Kidney (tissue), 14 donors: ENCODE measurements around the gene MT3. TPM values are rescaled to one million over a fixed set of nuclear protein-coding genes. Genes with fewer than 3 reads are reported as not detected.

Experiments
- DNase-seq, 5 donors: peaks; one replicate each; pipeline ENCODE4 v3.0.0-alpha.2; 2013 to 2020
- FAIRE-seq: peaks from 2 replicates; lab custom pipeline; 2012; peaks lifted over from hg19 to GRCh38; lab: Jason Lieb, UNC
- H3K27ac ChIP-seq, 2 donors: one replicate each; pipeline ENCODE4 v1.7.0; 2013; ENCODE audit warnings: low read depth in 2 of 2, low read length in 2 of 2, inconsistent platforms in 1 of 2
- H3K27me3 ChIP-seq: one replicate; pipeline ENCODE4 v1.7.1; 2013; ENCODE audit warnings: low read length, inconsistent platforms; ENCODE audit not compliant: control insufficient read depth, insufficient read depth
- H3K36me3 ChIP-seq, 3 donors: one replicate each; pipeline versions ENCODE4 v1.7.0 to v1.7.1; 2013; ENCODE audit warnings: low read length in 3 of 3, control low read depth in 1 of 3, inconsistent platforms in 1 of 3; ENCODE audit not compliant: insufficient read depth in 3 of 3, control insufficient read depth in 2 of 3
- H3K4me1 ChIP-seq, 3 donors: one replicate each; pipeline versions ENCODE4 v1.7.0 to v1.7.1; 2013; ENCODE audit warnings: low read length in 3 of 3, inconsistent platforms in 1 of 3, low read depth in 1 of 3; ENCODE audit not compliant: control insufficient read depth in 2 of 3, insufficient read depth in 2 of 3
- H3K4me3 ChIP-seq, 3 donors: one replicate each; pipeline versions ENCODE4 v1.7.0 to v1.8.1; 2013; ENCODE audit warnings: low read length in 3 of 3, control low read depth in 1 of 3, inconsistent platforms in 1 of 3
- H3K9ac ChIP-seq, 3 donors: one replicate each; pipeline versions ENCODE4 v1.7.0 to v1.7.1; 2013; ENCODE audit warnings: low read length in 3 of 3, control low read depth in 1 of 3, inconsistent platforms in 1 of 3
- H3K9me3 ChIP-seq, 3 donors: one replicate each; pipeline versions ENCODE4 v1.7.0 to v1.7.1; 2013; ENCODE audit warnings: low read length in 3 of 3, control low read depth in 1 of 3, inconsistent platforms in 1 of 3; ENCODE audit not compliant: control insufficient read depth in 2 of 3, insufficient read depth in 1 of 3
- CTCF ChIP-seq: IDR thresholded peaks from 3 replicates; pipeline ENCODE4 v1.5.1; 2012; ENCODE audit warnings: mild to moderate bottlenecking, moderate library complexity, borderline replicate concordance; ENCODE audit not compliant: insufficient read depth; ENCODE audit errors: extremely low read depth
- intact Hi-C: fragments of 100-400 bp; cut with DNase I; formaldehyde crosslinking; loops from one replicate; pipeline ENCODE4 v1.11.1; 2022
- polyA plus RNA-seq: library from polyadenylated mRNA; stranded (reverse); fragments of 350-450 nt; fragmentation: Illumina TruSeq; extraction: RNeasy Lipid Tissue Mini Kit (QIAGEN cat#74804); gene quantifications from one replicate; pipeline ENCODE4 v1.2.3, GENCODE V29; 2014; ENCODE audit warnings: low read depth, low replicate concordance; ENCODE audit not compliant: insufficient read depth
- total RNA-seq: library from RNA; stranded (reverse); fragmentation: NEBNext Ultra II Directional; extraction: Animal tissue kit (Norgen Biotek cat#: 25700); gene quantifications from one replicate; pipeline ENCODE4 v1.2.1, GENCODE V29; 2021
- donor health status: control.
- donor health status: control.
- donor health status: control.
- donor health status: control.
- donor health status: control.
- donor health status: DM: yes; HTN: yes; CAD: no.
- donor health status: Normal renal cell carcinoma (clear cell type).

Gene MT3
- total and polyA plus RNA-seq, 2 donors from 2014 or later = 25.5 TPM; not detected in 1

GRCh38 chr16:56611281-56611833 lies 22.0 kb downstream of the MT3 start:
- FAIRE-seq = no peak

DNA sequence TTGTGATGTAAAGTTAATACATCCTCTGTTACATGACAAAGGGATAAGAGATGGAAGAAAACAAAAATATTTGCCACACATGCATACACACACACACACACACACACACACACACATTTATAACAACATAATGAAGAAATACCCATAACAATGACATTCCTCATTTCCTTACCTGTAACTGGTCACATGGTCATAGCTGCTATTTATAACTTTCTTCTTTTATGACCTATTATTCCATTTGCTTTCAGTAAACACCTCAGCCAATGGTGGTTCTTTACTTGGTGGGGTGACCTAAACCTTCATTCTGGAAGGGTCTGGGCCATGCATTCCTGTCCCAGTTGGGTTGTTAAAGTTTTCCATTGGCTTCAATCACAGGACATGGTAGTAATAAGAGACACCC lies 24.4 kb downstream of the MT3 start:
- Histone ChIP-seq H3K4me1 (peaks cover 0 to 31% (median 7%) of the 10 kb centered on the region in 3 donors), H3K36me3 (no peaks in the 10 kb centered on the region)
- FAIRE-seq = no peak

More at GRCh38 chr16:56611281-56611833, 22.0 kb downstream of the MT3 start:
- peak overlapping the region in 2 of 3 donors; percentile 22 to 92 for H3K4me3 ChIP-seq
- H3K27me3 ChIP-seq = no peaks in the 10 kb centered on the region
- no peaks in the 10 kb centered on the region for H3K36me3 ChIP-seq
- TF ChIP-seq CTCF = no peak
- peak overlapping the region; percentile 84 to 92 for H3K27ac ChIP-seq
- no peaks in the 10 kb centered on the region for H3K9me3 ChIP-seq
- peak overlapping the region in 2 of 3 donors; percentile 5 to 42 for H3K9ac ChIP-seq
- DNase-seq = peak in 1 of 5 donors; percentile 72
- intact Hi-C loops = no loop called here
- peaks cover 0 to 32% (median 15%) of the 10 kb centered on the region in 3 donors for H3K4me1 ChIP-seq

DNA sequence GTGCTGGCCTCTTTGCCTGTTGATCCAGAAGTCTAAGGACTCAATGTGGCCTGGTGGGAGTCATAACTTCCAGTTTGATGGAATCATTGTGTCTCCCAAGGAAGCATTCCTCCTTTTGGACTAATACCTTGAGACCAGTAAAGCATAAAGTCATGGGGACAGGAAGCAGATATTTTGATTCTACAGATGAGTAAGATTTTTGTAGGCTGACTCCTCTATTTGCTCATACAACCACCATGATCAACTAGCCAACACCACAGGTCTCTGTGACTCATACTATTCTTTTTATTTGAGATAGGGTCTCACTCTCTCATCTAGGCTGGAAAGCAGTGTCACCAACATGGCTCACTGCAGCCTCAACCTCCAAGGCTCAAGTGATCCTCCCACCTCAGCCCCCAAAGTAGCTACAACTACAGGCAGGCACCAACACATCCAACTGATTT lies 25.2 kb downstream of the MT3 start:
- TF ChIP-seq CTCF = no peak
- no peak for FAIRE-seq
- peaks cover 0 to 31% (median 7%) of the 10 kb centered on the region in 3 donors for H3K4me1 ChIP-seq

More for the DNA sequence above, 24.4 kb downstream of the MT3 start:
- DNase-seq = no peak
- Histone ChIP-seq H3K4me3 (no peak overlapping the region), H3K9me3 (no peaks in the 10 kb centered on the region), H3K9ac (no peak overlapping the region), H3K27ac (peak overlapping the region in 1 of 2 donors; percentile 2), H3K27me3 (peaks cover 6% of the 10 kb centered on the region)
- no peak for TF ChIP-seq CTCF
- intact Hi-C loops = no loop called here

More for the DNA sequence above, 25.2 kb downstream of the MT3 start:
- Histone ChIP-seq H3K4me3 (no peak overlapping the region), H3K27ac (no peak overlapping the region), H3K36me3 (no peaks in the 10 kb centered on the region), H3K27me3 (peaks cover 9% of the 10 kb centered on the region), H3K9me3 (no peaks in the 10 kb centered on the region), H3K9ac (no peak overlapping the region)
- DNase-seq = no peak
- intact Hi-C loops = no loop called here
